Naive B cell (primary cell): ENCODE results near the gene SLC22A2. TPM values are rescaled to one million over a fixed set of nuclear protein-coding genes. Genes with fewer than 3 reads are reported as not detected.
"Not testable (repeated sequence)": the region's sequence is repeated elsewhere in the genome, so short reads cannot be mapped to it uniquely, and the experiment has no call there.

Experiments used
- ATAC-seq, 2 donors: fragments of 150-1000 bp; cut with Tn5 transposase; 2 replicates each; pipeline ENCODE4 v1.10.0; 2021; ENCODE audit warnings: low read depth in 2 of 2, mild to moderate bottlenecking in 2 of 2, moderate library complexity in 2 of 2
- DNase-seq: peaks from one replicate; pipeline ENCODE4 v3.0.0; 2022
- H3K27ac Mint-ChIP-seq, 6 donors: one replicate each; pipeline ENCODE4 v1.8.0; 2020 to 2022; ENCODE audit warnings: mild to moderate bottlenecking in 6 of 6, mixed read lengths in 6 of 6, moderate library complexity in 5 of 6, inconsistent platforms in 2 of 6
- H3K27me3 Mint-ChIP-seq, 3 donors: one replicate each; pipeline ENCODE4 v1.8.0; 2021 to 2022; ENCODE audit warnings: mixed read lengths in 3 of 3, mild to moderate bottlenecking in 1 of 3
- H3K36me3 Mint-ChIP-seq, 2 donors: one replicate each; pipeline ENCODE4 v1.8.0; 2020 to 2022; ENCODE audit warnings: mixed read lengths in 2 of 2, inconsistent platforms in 1 of 2, mild to moderate bottlenecking in 1 of 2
- H3K4me1 Mint-ChIP-seq, 3 donors: one replicate each; pipeline ENCODE4 v1.8.0; 2020 to 2022; ENCODE audit warnings: mixed read lengths in 3 of 3, inconsistent platforms in 1 of 3, mild to moderate bottlenecking in 1 of 3, moderate library complexity in 1 of 3
- H3K4me3 Mint-ChIP-seq, 8 donors: one replicate each; pipeline ENCODE4 v1.8.0; 2020 to 2022; ENCODE audit warnings: mild to moderate bottlenecking in 8 of 8, mixed read lengths in 8 of 8, moderate library complexity in 8 of 8, inconsistent platforms in 2 of 8
- H3K9me3 Mint-ChIP-seq, 7 donors: one replicate each; pipeline ENCODE4 v1.8.0; 2020 to 2022; ENCODE audit warnings: mixed read lengths in 7 of 7, mild to moderate bottlenecking in 5 of 7, inconsistent platforms in 2 of 7, moderate library complexity in 1 of 7
- polyA plus RNA-seq, 6 donors: library from polyadenylated mRNA; unstranded; fragments of 300-500 nt; fragmentation: Illumina TruSeq; gene quantifications; one replicate each; pipeline ENCODE4 v1.2.3, GENCODE V29; 2021; ENCODE audit warnings: low read depth in 6 of 6

SLC22A2 gene
- polyA plus RNA-seq, 6 donors from 2014 or later, result not detected

DNA sequence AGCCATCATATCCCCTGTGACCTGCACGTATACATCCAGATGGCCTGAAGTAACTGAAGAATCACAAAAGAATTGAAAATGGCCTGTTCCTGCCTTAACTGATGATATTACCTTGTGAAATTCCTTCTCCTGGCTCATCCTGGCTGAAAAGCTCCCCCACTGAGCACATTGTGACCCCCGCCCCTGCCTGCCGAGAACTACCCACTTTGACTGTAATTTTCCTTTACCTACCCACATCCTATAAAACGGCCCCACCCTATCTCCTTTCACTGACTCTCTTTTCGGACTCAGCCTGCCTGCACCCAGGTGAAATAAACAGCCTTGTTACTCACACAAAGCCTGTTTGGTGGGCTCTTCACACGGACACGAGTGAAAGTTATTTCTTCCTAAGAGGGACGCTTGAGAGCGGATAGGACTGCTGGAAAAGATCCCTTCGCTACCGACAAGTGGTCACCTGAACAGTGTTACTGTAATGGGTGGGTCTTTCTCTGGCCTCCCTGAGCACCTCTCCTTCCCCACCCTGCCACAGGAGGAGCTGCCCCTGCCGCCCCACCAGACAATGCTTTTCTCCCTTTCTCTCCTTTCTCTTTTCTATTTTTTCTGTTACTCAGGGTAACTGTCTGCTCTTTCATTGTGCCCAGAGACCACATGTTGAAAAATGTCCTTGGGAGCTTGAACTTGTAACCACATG lies 24.5 kb downstream of the SLC22A2 start:
- H3K4me3 Mint-ChIP-seq, ATAC-seq: not testable (repeated sequence)
- peaks cover 8 to 38% (median 17%) of the 10 kb centered on the region in 7 donors for H3K9me3 Mint-ChIP-seq

DNA sequence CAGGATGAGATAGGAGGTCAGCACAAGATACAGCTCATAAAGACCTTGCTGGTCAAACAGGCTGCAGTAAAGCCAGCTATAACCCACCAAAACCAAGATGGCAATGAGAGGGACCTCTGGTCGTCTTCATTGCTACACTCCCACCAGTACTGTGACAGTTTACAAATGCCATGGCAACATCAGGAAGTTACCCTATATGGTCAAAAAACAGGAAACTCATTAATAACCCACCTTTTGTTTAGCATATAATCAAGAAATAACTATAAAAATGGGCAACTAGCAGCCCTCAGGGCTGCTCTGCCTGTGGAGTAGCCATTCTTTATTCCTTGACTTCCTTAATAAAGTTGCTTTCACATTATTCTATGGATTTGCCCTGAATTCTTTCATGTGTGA lies 30.9 kb downstream of the SLC22A2 start:
- Mint-ChIP-seq H3K36me3 (peaks cover 0 to 11% of the 10 kb centered on the region in 2 donors), H3K4me3 (no peak overlapping the region), H3K9me3 (peaks cover 0 to 18% (median 8%) of the 10 kb centered on the region in 7 donors), H3K27ac (no peak overlapping the region), H3K4me1 (no peaks in the 10 kb centered on the region), H3K27me3 (peaks cover 0 to 11% (median 9%) of the 10 kb centered on the region in 3 donors)
- DNase-seq, result no peak
- ATAC-seq, result no peak

More for the DNA sequence above, 24.5 kb downstream of the SLC22A2 start:
- peaks cover 0 to 18% (median 10%) of the 10 kb centered on the region in 3 donors for H3K27me3 Mint-ChIP-seq
- not testable (repeated sequence) for H3K27ac Mint-ChIP-seq, DNase-seq, H3K4me1 Mint-ChIP-seq
- H3K36me3 Mint-ChIP-seq, result peaks cover 4 to 11% of the 10 kb centered on the region in 2 donors

DNA sequence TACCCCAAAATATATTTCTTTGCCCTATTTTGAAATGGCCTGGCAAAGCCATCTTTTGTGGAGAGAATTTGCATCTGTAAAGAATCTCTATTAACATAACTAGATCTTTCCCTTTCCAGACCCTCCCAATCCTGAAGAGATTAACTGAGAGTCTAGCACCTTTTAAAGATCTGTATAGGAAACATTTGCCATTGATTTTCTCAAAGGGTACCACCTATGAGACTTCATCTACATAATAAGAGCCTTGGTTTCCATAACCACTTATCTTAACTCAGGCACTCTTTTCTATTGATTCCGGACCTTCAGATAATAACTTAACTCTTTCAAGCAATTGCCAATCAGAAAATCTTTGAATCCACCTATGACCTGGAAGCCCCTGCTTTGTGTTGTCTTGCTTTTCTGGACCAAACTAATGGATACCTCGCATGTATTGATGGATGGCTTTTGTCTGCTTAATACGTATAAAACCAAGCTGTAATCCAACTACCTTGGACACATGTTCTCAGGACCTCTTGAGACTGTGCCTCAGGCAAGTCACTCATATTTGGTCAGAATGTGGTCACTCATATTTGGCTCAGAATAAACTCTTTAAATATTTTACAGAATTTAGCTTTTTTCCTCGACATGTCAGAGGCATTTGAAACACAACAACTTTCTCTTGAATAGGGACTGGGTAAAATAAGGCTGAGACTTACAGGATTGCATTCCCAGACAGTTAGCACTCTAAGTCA lies 31.4 kb downstream of the SLC22A2 start:
- Mint-ChIP-seq H3K27ac (no peak overlapping the region), H3K27me3 (peaks cover 0 to 11% (median 9%) of the 10 kb centered on the region in 3 donors), H3K4me3 (no peak overlapping the region), H3K4me1 (no peaks in the 10 kb centered on the region), H3K9me3 (peaks cover 0 to 18% (median 8%) of the 10 kb centered on the region in 7 donors), H3K36me3 (peaks cover 0 to 11% of the 10 kb centered on the region in 2 donors)
- ATAC-seq (no peak), DNase-seq (no peak)

DNA sequence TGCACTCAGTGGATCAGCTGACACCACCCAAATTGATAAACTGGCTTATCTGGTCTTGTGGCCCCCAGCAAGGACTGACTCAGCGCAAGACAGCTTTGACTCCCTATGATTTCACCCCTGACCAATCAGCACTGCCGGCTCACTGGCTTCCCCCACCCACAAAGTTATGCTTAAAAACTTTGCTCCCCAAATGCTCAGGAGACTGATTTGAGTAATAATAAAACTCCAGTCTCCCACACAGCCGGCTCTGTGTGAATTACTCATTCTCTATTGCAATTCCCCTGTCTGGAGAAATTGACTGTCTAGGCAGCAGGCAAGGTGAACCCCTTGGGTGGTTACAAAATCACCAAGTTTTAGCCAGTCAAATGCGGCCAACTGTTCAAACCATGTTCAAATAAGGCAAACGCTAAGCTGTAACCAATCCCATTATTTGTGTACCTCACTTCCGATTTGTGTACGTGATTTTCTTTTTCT lies 32.5 kb downstream of the SLC22A2 start:
- Mint-ChIP-seq H3K4me3 (no peak overlapping the region), H3K36me3 (peaks cover 0 to 11% of the 10 kb centered on the region in 2 donors), H3K9me3 (peaks cover 0 to 18% (median 8%) of the 10 kb centered on the region in 7 donors), H3K4me1 (no peaks in the 10 kb centered on the region), H3K27me3 (peaks cover 6 to 19% (median 12%) of the 10 kb centered on the region in 3 donors), H3K27ac (no peak overlapping the region)
- DNase-seq, result no peak
- ATAC-seq, result no peak

DNA sequence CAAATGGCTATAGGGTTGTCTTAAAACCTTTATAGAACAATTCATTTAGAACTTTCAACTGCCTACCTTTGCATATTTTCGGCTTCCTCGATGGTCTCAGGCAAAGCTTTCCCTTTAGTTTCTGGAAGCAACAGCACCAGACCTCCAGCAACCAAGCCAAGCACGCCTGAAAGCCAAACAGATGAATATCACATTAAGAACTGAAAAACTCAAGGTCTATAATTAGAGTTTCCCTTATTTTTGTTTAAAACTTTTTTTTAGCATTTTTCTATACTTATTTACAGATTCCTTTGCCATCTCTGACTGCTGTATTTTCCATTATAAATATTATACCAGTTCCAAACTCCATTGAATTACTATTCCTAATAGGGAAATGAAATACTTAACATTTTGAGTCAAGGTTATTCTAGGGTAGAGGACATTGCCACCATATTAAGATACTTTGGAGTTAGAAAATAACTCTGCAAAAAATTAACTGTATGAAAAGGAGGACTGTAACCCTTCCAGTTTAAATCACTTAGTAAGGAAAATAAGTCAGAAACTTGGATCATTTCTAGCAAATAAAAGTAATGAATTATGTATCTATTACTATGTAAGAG lies 33.9 kb downstream of the SLC22A2 start:
- ATAC-seq (no peak), DNase-seq (no peak)
- Mint-ChIP-seq H3K27ac (no peak overlapping the region), H3K9me3 (peaks cover 0 to 13% (median 4%) of the 10 kb centered on the region in 7 donors), H3K36me3 (peaks cover 0 to 6% of the 10 kb centered on the region in 2 donors), H3K4me1 (no peaks in the 10 kb centered on the region), H3K4me3 (no peak overlapping the region), H3K27me3 (peaks cover 7 to 17% (median 10%) of the 10 kb centered on the region in 3 donors)

DNA sequence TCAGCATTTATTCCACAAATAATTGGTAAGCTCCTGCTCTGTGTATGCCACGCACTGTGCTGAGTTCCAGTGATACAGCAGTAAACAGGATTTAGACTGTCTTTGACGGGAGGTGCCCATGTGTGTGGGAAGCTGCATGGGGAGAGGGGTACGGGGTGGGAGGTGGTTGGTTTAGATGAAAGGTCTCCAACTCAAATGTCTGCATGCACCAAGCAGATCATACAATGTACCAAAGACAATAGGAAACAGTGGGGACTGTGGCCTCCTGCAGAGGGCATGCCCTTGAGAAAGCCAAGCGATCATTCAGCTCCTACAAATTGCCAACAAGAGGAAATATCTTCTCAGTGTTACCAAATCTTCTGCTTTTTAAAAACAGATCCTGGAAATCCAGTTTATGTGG lies 36.1 kb downstream of the SLC22A2 start:
- Mint-ChIP-seq H3K27ac (no peak overlapping the region), H3K36me3 (no peaks in the 10 kb centered on the region), H3K4me3 (peak overlapping the region in 1 of 8 donors; percentile 26), H3K4me1 (no peaks in the 10 kb centered on the region), H3K9me3 (peaks cover 0 to 13% (median 5%) of the 10 kb centered on the region in 7 donors), H3K27me3 (peaks cover 6 to 18% (median 17%) of the 10 kb centered on the region in 3 donors)
- ATAC-seq (no peak), DNase-seq (no peak)

DNA sequence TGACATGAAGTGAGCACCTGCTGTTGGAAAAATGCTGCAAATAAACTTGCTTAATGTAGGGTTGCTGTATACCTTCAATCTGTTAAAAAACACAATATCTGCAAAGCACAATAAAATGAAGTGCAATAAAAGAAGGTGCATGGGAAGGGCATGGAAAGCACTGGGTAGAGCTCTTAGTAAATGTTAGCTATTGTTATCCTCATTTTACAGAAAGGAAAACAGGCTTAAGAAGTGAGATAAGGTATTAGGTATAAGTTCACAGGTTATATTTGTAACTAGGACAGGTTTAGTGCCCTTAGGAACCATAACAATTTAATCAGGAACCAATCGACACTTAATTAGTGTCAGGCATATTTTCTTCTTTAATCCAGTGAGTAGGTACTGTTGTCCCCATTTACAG lies 36.7 kb downstream of the SLC22A2 start:
- H3K36me3 Mint-ChIP-seq, result no peaks in the 10 kb centered on the region
- ATAC-seq (no peak), DNase-seq (no peak)
- H3K27ac Mint-ChIP-seq, result no peak overlapping the region
- peaks cover 0 to 13% (median 5%) of the 10 kb centered on the region in 7 donors for H3K9me3 Mint-ChIP-seq
- no peaks in the 10 kb centered on the region for H3K4me1 Mint-ChIP-seq
- peaks cover 6 to 23% (median 18%) of the 10 kb centered on the region in 3 donors for H3K27me3 Mint-ChIP-seq
- H3K4me3 Mint-ChIP-seq, result no peak overlapping the region

DNA sequence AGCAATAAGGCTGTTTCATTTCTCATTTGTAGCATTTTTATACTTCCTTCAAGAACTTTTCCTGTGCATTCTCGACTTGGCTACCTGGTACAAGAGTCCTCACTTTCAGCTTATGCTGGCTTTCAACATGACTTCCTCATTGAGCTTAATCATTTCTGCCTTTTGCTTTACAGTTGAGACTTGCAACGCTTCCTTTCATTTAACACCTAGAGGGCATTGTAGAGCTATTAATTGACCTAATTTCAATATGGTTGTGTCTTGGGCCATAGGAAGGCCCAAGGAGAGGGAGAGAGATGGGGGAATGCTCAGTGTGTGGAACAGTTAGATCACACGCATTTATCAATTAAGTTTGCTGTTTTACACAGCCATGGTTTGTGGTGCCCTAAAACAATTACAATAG lies 37.2 kb downstream of the SLC22A2 start:
- Mint-ChIP-seq H3K4me1 (no peaks in the 10 kb centered on the region), H3K36me3 (no peaks in the 10 kb centered on the region), H3K4me3 (no peak overlapping the region), H3K9me3 (peaks cover 0 to 13% (median 5%) of the 10 kb centered on the region in 7 donors), H3K27ac (peak overlapping the region in 1 of 6 donors; percentile 6), H3K27me3 (peaks cover 6 to 23% (median 20%) of the 10 kb centered on the region in 3 donors)
- DNase-seq (no peak), ATAC-seq (no peak)

DNA sequence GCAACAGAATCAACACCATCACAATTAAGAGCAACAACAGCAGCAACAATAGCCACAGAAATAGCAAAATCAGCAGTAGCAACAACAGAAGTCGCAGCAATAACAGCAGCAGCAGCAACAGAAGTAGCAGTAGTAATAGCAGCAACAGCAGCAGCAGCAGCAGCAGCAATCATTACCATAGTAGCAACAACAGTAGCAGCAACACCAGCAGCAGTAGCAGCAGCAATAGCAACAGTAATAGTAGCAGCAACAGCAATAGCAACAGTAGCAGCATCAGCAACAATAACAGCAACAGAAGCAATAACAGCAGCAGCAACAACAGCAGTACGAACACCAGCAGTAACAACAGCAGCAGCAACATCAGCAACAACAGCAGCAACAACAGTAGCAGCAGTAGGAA lies 39.8 kb downstream of the SLC22A2 start:
- H3K4me1 Mint-ChIP-seq, result no peaks in the 10 kb centered on the region
- no peaks in the 10 kb centered on the region for H3K36me3 Mint-ChIP-seq
- H3K9me3 Mint-ChIP-seq, result peaks cover 0 to 13% (median 7%) of the 10 kb centered on the region in 7 donors
- no peak overlapping the region for H3K4me3 Mint-ChIP-seq
- ATAC-seq (no peak), DNase-seq (no peak)
- H3K27me3 Mint-ChIP-seq, result peaks cover 21 to 40% (median 40%) of the 10 kb centered on the region in 3 donors
- H3K27ac Mint-ChIP-seq, result no peak overlapping the region

DNA sequence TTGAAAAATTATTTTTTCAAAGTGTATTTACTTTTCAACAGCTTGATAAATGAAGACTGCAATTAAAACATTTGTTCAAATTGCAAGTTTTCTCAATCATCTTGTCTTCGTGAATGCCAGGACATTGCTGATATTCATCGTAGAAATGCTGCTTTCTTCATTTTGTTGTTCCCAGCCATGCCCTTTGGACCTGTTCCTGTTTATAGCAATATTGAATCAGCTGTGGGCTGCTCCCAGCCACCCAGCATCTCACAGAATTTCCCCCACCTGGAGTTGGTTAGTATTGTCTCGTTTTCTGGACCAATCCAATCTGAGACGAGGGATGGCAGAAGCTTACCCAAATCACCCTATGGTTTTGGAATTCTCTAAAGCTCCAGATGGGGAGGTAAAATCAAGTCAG lies 40.8 kb downstream of the SLC22A2 start:
- no peak overlapping the region for H3K4me3 Mint-ChIP-seq
- no peaks in the 10 kb centered on the region for H3K4me1 Mint-ChIP-seq
- H3K36me3 Mint-ChIP-seq, result peaks cover 0 to 7% of the 10 kb centered on the region in 2 donors
- DNase-seq (no peak), ATAC-seq (no peak)
- H3K9me3 Mint-ChIP-seq, result peaks cover 0 to 18% (median 8%) of the 10 kb centered on the region in 7 donors
- H3K27me3 Mint-ChIP-seq, result peaks cover 25 to 48% (median 48%) of the 10 kb centered on the region in 3 donors
- no peak overlapping the region for H3K27ac Mint-ChIP-seq

DNA sequence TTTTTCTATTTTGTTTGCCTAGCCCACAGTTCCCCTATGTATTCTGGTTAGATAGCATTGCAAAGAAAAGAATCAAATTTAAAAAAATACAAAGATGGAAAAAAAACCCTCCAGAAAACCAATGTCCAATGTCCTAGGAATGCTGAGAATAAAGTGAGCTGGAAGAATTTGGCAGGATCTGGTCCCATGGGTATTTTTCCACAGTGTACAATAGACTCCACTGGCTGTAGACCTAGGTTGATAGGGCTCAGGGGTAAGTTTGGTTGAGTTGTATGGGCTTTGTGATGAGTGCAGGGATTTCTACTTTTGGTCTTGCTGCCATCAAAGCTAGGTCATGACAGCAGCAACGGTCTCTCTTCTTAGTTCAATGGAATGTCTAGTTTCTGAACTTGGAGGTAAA lies 41.5 kb downstream of the SLC22A2 start:
- ATAC-seq, result no peak
- Mint-ChIP-seq H3K36me3 (peaks cover 0 to 7% of the 10 kb centered on the region in 2 donors), H3K4me3 (no peak overlapping the region), H3K27me3 (peaks cover 25 to 48% (median 48%) of the 10 kb centered on the region in 3 donors), H3K9me3 (peaks cover 0 to 18% (median 10%) of the 10 kb centered on the region in 7 donors), H3K4me1 (no peaks in the 10 kb centered on the region), H3K27ac (no peak overlapping the region)
- DNase-seq, result no peak

DNA sequence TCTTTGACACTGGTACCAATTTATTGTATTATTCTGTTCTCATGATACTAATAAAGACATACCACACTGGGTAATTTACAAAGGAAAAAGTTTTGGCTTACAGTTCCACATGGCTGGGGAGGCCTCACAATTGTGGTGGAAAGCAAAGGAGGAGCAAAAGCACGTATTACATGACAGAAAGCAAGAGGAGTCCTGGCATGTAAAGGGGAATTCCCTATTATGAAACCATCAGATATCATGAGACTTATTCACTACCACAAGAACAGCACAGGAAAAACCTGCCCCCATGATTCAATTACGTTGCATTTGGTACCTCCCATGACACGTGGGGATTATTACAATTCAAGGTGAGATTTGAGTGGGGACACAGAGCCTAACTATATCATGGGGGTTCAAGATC lies 43.4 kb downstream of the SLC22A2 start:
- Mint-ChIP-seq H3K27me3 (peaks cover 26 to 47% (median 41%) of the 10 kb centered on the region in 3 donors), H3K27ac (no peak overlapping the region), H3K4me1 (no peaks in the 10 kb centered on the region), H3K36me3 (peaks cover 0 to 7% of the 10 kb centered on the region in 2 donors), H3K9me3 (peaks cover 4 to 20% (median 13%) of the 10 kb centered on the region in 7 donors), H3K4me3 (no peak overlapping the region)
- ATAC-seq (no peak), DNase-seq (no peak)

DNA sequence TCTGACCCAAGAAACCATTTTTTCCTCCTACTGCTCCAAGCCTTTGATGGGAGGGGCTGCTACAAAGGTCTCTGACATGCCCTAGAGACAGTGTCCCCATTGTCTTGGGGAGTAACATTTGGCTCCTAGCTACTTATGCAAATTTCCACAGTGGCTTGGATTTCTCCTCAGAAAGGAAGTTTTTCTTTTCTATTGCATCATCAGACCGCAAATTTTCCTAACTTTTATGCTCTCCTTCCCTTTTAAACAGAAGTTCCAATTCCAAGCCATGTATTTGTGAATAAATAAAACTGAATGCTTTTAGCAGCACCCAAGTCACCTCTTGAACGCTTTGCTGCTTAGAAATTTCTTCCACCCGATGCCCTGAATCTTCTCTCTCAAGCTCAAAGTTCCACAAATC lies 51.0 kb downstream of the SLC22A2 start:
- Mint-ChIP-seq H3K27ac (peak overlapping the region in 1 of 6 donors; percentile 2), H3K9me3 (peaks cover 6 to 41% (median 20%) of the 10 kb centered on the region in 7 donors), H3K27me3 (peaks cover 6 to 11% (median 8%) of the 10 kb centered on the region in 3 donors), H3K36me3 (peaks cover 0 to 9% of the 10 kb centered on the region in 2 donors), H3K4me3 (no peak overlapping the region), H3K4me1 (no peaks in the 10 kb centered on the region)
- no peak for DNase-seq
- ATAC-seq, result no peak
